H1 (cell line): Measurements from ENCODE around the gene IFNA17. TPM values are rescaled to one million over a fixed set of nuclear protein-coding genes. Genes with fewer than 3 reads are reported as not detected.

Experiments used
- CTCF ChIA-PET: fragments of 300-600 bp; sonication (Branson Sonifier 250); formaldehyde crosslinking; loops from one replicate; lab custom pipeline; 2021; ENCODE audit not compliant: partially characterized antibody; lab: Charles Lee
- POLR2A ChIA-PET: fragments of 300-600 bp; sonication (Branson Sonifier 250); formaldehyde crosslinking; loops from one replicate; lab custom pipeline; 2021; ENCODE audit warnings: inconsistent platforms; ENCODE audit not compliant: partially characterized antibody; lab: Charles Lee
- DNase-seq, 2 experiments: peaks; one replicate each; pipeline versions ENCODE4 v3.0.0 to v3.0.0-alpha.2; 2010 to 2022; ENCODE audit warnings: low spot score in 2 of 2, low read depth in 1 of 2, mixed read lengths in 1 of 2
- FAIRE-seq: peaks from 2 replicates; lab custom pipeline; 2011; peaks lifted over from hg19 to GRCh38; lab: Jason Lieb, UNC
- H2AFZ ChIP-seq: 2 replicates; pipeline ENCODE4 v1.8.1; 2012; ENCODE audit warnings: low read length, inconsistent platforms
- H2AK5ac ChIP-seq: 2 replicates; pipeline ENCODE4 v1.6.1; 2013; ENCODE audit warnings: low read depth, low read length
- H2BK120ac ChIP-seq: replicated peaks from 2 replicates; pipeline ENCODE3; 2013; ENCODE audit warnings: low read depth, low read length, inconsistent platforms
- H2BK12ac ChIP-seq: 2 replicates; pipeline ENCODE4 v1.6.1; 2013; ENCODE audit warnings: low read depth, low read length
- H2BK15ac ChIP-seq: 2 replicates; pipeline ENCODE4 v1.6.1; 2013; ENCODE audit warnings: low read length
- H2BK20ac ChIP-seq: 2 replicates; pipeline ENCODE4 v1.6.1; 2013; ENCODE audit warnings: low read length
- H2BK5ac ChIP-seq: 2 replicates; pipeline ENCODE4 v1.6.1; 2013; ENCODE audit warnings: low read depth, low read length
- H3K14ac ChIP-seq: 2 replicates; pipeline ENCODE4 v1.6.1; 2013; ENCODE audit warnings: inconsistent platforms; ENCODE audit not compliant: insufficient read length
- H3K18ac ChIP-seq: 2 replicates; pipeline ENCODE4 v1.6.1; 2013; ENCODE audit warnings: low read length; ENCODE audit errors: extremely low read depth
- H3K23ac ChIP-seq: 2 replicates; pipeline ENCODE4 v1.6.1; 2013; ENCODE audit warnings: inconsistent platforms; ENCODE audit not compliant: insufficient read length
- H3K23me2 ChIP-seq: 2 replicates; pipeline ENCODE4 v1.6.1; 2013; ENCODE audit warnings: low read depth, low read length
- H3K27ac ChIP-seq: 2 replicates; pipeline ENCODE4 v1.6.1; 2011; ENCODE audit warnings: low read depth, low read length, inconsistent platforms
- H3K27me3 ChIP-seq, 4 experiments: replicated peaks in 1 of 4; 1 replicate in 1 of 4; 2 replicates in 3 of 4; pipeline versions ENCODE4 v1.6.1 to v1.8.1; 2011 to 2013; ENCODE audit warnings: low read length in 3 of 4, mild to moderate bottlenecking in 3 of 4, inconsistent platforms in 2 of 4, mixed read lengths in 2 of 4, moderate library complexity in 1 of 4; ENCODE audit not compliant: control insufficient read depth in 3 of 4, insufficient read depth in 3 of 4; ENCODE audit errors: extremely low read depth in 1 of 4
- H3K36me3 ChIP-seq, 4 experiments: 2 replicates each; pipeline versions ENCODE4 v1.6.1 to v1.8.1; 2011 to 2013; ENCODE audit warnings: mild to moderate bottlenecking in 4 of 4, low read length in 3 of 4, moderate library complexity in 2 of 4, control low read depth in 1 of 4, inconsistent platforms in 1 of 4; ENCODE audit not compliant: insufficient read depth in 4 of 4, control insufficient read depth in 2 of 4
- H3K4ac ChIP-seq: replicated peaks from 2 replicates; pipeline ENCODE3; 2013; ENCODE audit warnings: low read length, low read depth, mixed read lengths, inconsistent platforms; ENCODE audit not compliant: insufficient read length
- H3K4me1 ChIP-seq, 4 experiments: replicated peaks in 1 of 4; 1 replicate in 1 of 4; 2 replicates in 3 of 4; pipeline versions ENCODE4 v1.6.1 to v1.8.1; 2011 to 2013; ENCODE audit warnings: low read length in 3 of 4, inconsistent platforms in 2 of 4, mixed read lengths in 1 of 4; ENCODE audit not compliant: insufficient read depth in 4 of 4, control insufficient read depth in 3 of 4
- H3K4me2 ChIP-seq, 2 experiments: 2 replicates each; pipeline versions ENCODE4 v1.6.1 to v1.8.1; 2011 to 2013; ENCODE audit warnings: low read depth in 2 of 2, low read length in 2 of 2, control low read depth in 1 of 2, inconsistent platforms in 1 of 2, mild to moderate bottlenecking in 1 of 2; ENCODE audit not compliant: insufficient read depth in 1 of 2
- H3K4me3 ChIP-seq, 4 experiments: fragments of 200-600, 300-600 bp in 1 of 4; sonication (generic), shearing (Covaris generic), sonication (Bioruptor Twin) in 1 of 4; 2 replicates each; pipeline versions ENCODE4 v1.5.1 to v1.8.1; 2011 to 2016; ENCODE audit warnings: low read length in 4 of 4, low read depth in 3 of 4, control low read depth in 2 of 4, inconsistent platforms in 2 of 4, mild to moderate bottlenecking in 2 of 4, mixed read lengths in 1 of 4, moderate library complexity in 1 of 4; ENCODE audit not compliant: insufficient read depth in 2 of 4; ENCODE audit errors: extremely low read depth in 1 of 4
- H3K56ac ChIP-seq: replicated peaks from 2 replicates; pipeline ENCODE3; 2013; ENCODE audit warnings: low read depth, mild to moderate bottlenecking, mixed read lengths, low read length, inconsistent platforms; ENCODE audit not compliant: insufficient read length
- H3K79me1 ChIP-seq: 2 replicates; pipeline ENCODE4 v1.6.1; 2013; ENCODE audit warnings: low read depth, low read length, control low read depth
- H3K79me2 ChIP-seq, 2 experiments: 2 replicates each; pipeline versions ENCODE4 v1.6.1 to v1.8.1; 2012 to 2013; ENCODE audit warnings: low read length in 2 of 2, mild to moderate bottlenecking in 2 of 2, inconsistent platforms in 1 of 2; ENCODE audit not compliant: insufficient read depth in 2 of 2, control insufficient read depth in 1 of 2
- H3K9ac ChIP-seq, 4 experiments: replicated peaks in 1 of 4; 1 replicate in 1 of 4; 2 replicates in 3 of 4; pipeline versions ENCODE4 v1.6.1 to v1.8.1; 2011 to 2013; ENCODE audit warnings: low read depth in 3 of 4, low read length in 3 of 4, control low read depth in 2 of 4, mild to moderate bottlenecking in 2 of 4, moderate library complexity in 2 of 4, inconsistent platforms in 1 of 4; ENCODE audit errors: extremely low read depth in 1 of 4
- H3K9me3 ChIP-seq, 2 experiments: 2 replicates each; pipeline versions ENCODE4 v1.6.1 to v1.8.1; 2012 to 2013; ENCODE audit warnings: mild to moderate bottlenecking in 2 of 2, moderate library complexity in 2 of 2, control low read depth in 1 of 2, inconsistent platforms in 1 of 2, low read depth in 1 of 2, low read length in 1 of 2, mixed read lengths in 1 of 2; ENCODE audit not compliant: insufficient read depth in 2 of 2
- H4K20me1 ChIP-seq, 2 experiments: replicated peaks in 1 of 2; 2 replicates each; pipeline versions ENCODE3 to v1.8.1; 2011 to 2013; ENCODE audit warnings: inconsistent platforms in 2 of 2, low read length in 2 of 2, mild to moderate bottlenecking in 1 of 2; ENCODE audit not compliant: insufficient read depth in 2 of 2, control insufficient read depth in 1 of 2
- H4K5ac ChIP-seq: 2 replicates; pipeline ENCODE4 v1.6.1; 2013; ENCODE audit warnings: low read length, low read depth, mixed read lengths, inconsistent platforms; ENCODE audit not compliant: insufficient read length
- H4K8ac ChIP-seq: 2 replicates; pipeline ENCODE4 v1.8.0; 2013; ENCODE audit warnings: mild to moderate bottlenecking, moderate library complexity, low read length, inconsistent platforms; ENCODE audit not compliant: insufficient read depth; ENCODE audit errors: extremely low read depth
- H4K91ac ChIP-seq: replicated peaks from 2 replicates; pipeline ENCODE3; 2013; ENCODE audit warnings: low read length, mixed read lengths, inconsistent platforms; ENCODE audit not compliant: insufficient read length
- ASH2L ChIP-seq: fragments of 200-600, 300-600 bp; sonication (generic); IDR thresholded peaks from one replicate; pipeline ENCODE4 v1.7.1; 2017; ENCODE audit warnings: low read length
- CEBPB ChIP-seq: IDR thresholded peaks from 2 replicates; pipeline ENCODE4 v1.6.1; 2012; ENCODE audit warnings: low read depth, low read length
- CHD2 ChIP-seq: IDR thresholded peaks from 2 replicates; pipeline ENCODE4 v1.6.1; 2012; ENCODE audit warnings: low read length, improper control_type of control experiment
- CTCF ChIP-seq, 3 experiments: IDR thresholded peaks; 1 replicate in 2 of 3; 2 replicates in 1 of 3; pipeline versions ENCODE4 v1.5.1 to v1.6.1; 2011; ENCODE audit warnings: low read length in 3 of 3, mild to moderate bottlenecking in 3 of 3, inconsistent platforms in 2 of 3, low read depth in 1 of 3, moderate library complexity in 1 of 3; ENCODE audit not compliant: insufficient read depth in 1 of 3; ENCODE audit errors: control extremely low read depth in 1 of 3
- GABPA ChIP-seq: IDR thresholded peaks from 2 replicates; pipeline ENCODE4 v1.6.1; 2011; ENCODE audit warnings: mild to moderate bottlenecking, low read length, moderate library complexity, borderline replicate concordance; ENCODE audit not compliant: insufficient read depth
- HDAC6 ChIP-seq: IDR thresholded peaks from one replicate; pipeline ENCODE4 v1.7.1; 2012; ENCODE audit warnings: low read depth, mild to moderate bottlenecking, inconsistent platforms, low read length, moderate library complexity
- KDM4A ChIP-seq: IDR thresholded peaks from one replicate; pipeline ENCODE4 v1.7.1; 2012; ENCODE audit warnings: low read depth, mild to moderate bottlenecking, moderate library complexity, low read length, inconsistent platforms; ENCODE audit not compliant: severe bottlenecking
- MAX ChIP-seq: IDR thresholded peaks from 2 replicates; pipeline ENCODE4 v1.6.1; 2012; ENCODE audit warnings: inconsistent platforms
- SIN3A ChIP-seq, 2 experiments: IDR thresholded peaks in 1 of 2; conservative IDR thresholded peaks in 1 of 2; 2 replicates each; pipeline ENCODE4 v1.6.1; 2011 to 2012; ENCODE audit warnings: low read length in 2 of 2, improper control_type of control experiment in 1 of 2, low read depth in 1 of 2, mild to moderate bottlenecking in 1 of 2
- TBP ChIP-seq: IDR thresholded peaks from 2 replicates; pipeline ENCODE4 v1.6.1; 2011; ENCODE audit warnings: low read depth, low read length, improper control_type of control experiment
- WGBS, 2 experiments: shearing (Covaris generic) in 1 of 2; methylation state at CpG; one replicate each; pipeline versions ENCODE4 v1.1.6 to v1.1.7; 2013 to 2015; ENCODE audit warnings: low lambda C conversion rate in 2 of 2, mixed read lengths in 2 of 2, inconsistent platforms in 1 of 2, low coverage in 1 of 2, missing lambda C conversion rate in 1 of 2; ENCODE audit not compliant: insufficient replicate concordance in 2 of 2, insufficient coverage in 1 of 2, insufficient read length in 1 of 2; ENCODE audit errors: extremely low coverage in 1 of 2, missing lambda C conversion rate in 1 of 2; 5-methylcytosine and 5-hydroxymethylcytosine counted together
- long read RNA-seq, 2 experiments: library from RNA in 1 of 2; library from capped mRNA in 1 of 2; stranded (forward); transcript quantifications; one replicate each; pipeline ENCODE4 v2.0.0, GENCODE V29; 2021; ENCODE audit warnings: inconsistent platforms in 1 of 2
- polyA minus RNA-seq, 3 experiments: library from RNA; depleted of rRNA, polyadenylated mRNA; stranded (reverse); fragments of >200 nt; gene quantifications; 1 replicate in 2 of 3; 2 replicates in 1 of 3; pipeline ENCODE4 v1.2.3, GENCODE V29; 2011
- polyA plus RNA-seq, 7 experiments: library from polyadenylated mRNA; depleted of rRNA in 3 of 7; stranded (reverse) in 5 of 7; unstranded in 2 of 7; fragments of >200 nt in 5 of 7; fragments of 200-250 nt in 2 of 7; gene quantifications; 1 replicate in 5 of 7; 2 replicates in 1 of 7; 4 replicates in 1 of 7; pipeline versions ENCODE4 v1.2.1 to v1.2.3, GENCODE V29; 2011 to 2013; ENCODE audit warnings: missing spikeins in 2 of 7, mixed read lengths in 2 of 7
- total RNA-seq: library from RNA; stranded (reverse); fragmentation: NEBNext Ultra II Directional; extraction: Animal tissue kit (Norgen Biotek cat#: 25700); gene quantifications from 2 replicates; pipeline ENCODE4 v1.2.1, GENCODE V29; 2021

IFNA17 gene
- total RNA-seq (not detected in 2 replicates), polyA plus RNA-seq (2011; rRNA removed) (not detected in 2 replicates), polyA minus RNA-seq (2011; rRNA and poly(A)+ RNA removed) (not detected in 2 replicates)
- polyA plus RNA-seq (2011; cell fraction: cytosol; rRNA removed), result not detected
- polyA plus RNA-seq (2011; cell fraction: nucleus; rRNA removed), result not detected
- not detected in 4 replicates for polyA plus RNA-seq (2012, experiment 1 of 2)
- not detected for polyA plus RNA-seq (2012, experiment 2 of 2)
- not detected for polyA plus RNA-seq (2013, experiment 1 of 2)
- not detected for polyA plus RNA-seq (2013, experiment 2 of 2)
- not detected for polyA minus RNA-seq (2011; cell fraction: cytosol; rRNA and poly(A)+ RNA removed)
- not detected for polyA minus RNA-seq (2011; cell fraction: nucleus; rRNA and poly(A)+ RNA removed)
- long read RNA-seq, experiment 1, result 0 reads
- long read RNA-seq, experiment 2, result 0 reads

GRCh38 chr9:21228122-21228521 lies at the start of gene IFNA17:
TSS of gene IFNA17 (minus strand) at chr9:21228222. CDS start at chr9:21228173, 49 bp downstream.
- Histone ChIP-seq H3K36me3 (no peaks in the 10 kb centered on the region), H3K4me2 (no peak within 1 kb of the TSS), H2BK20ac (no peak within 1 kb of the TSS), H2BK15ac (no peak within 1 kb of the TSS), H2BK5ac (no peak within 1 kb of the TSS), H4K8ac (no peak within 1 kb of the TSS), H3K14ac (no peak within 1 kb of the TSS), H3K4ac (no peak within 1 kb of the TSS), H2AFZ (no peak within 1 kb of the TSS), H3K9me3 (no peaks in the 10 kb centered on the region), H3K23me2 (no peaks in the 10 kb centered on the region), H2BK120ac (no peak within 1 kb of the TSS), H3K56ac (no peak within 1 kb of the TSS), H3K23ac (no peak within 1 kb of the TSS), H3K18ac (no peak within 1 kb of the TSS), H4K20me1 (no peaks in the 10 kb centered on the region), H3K79me1 (no peaks in the 10 kb centered on the region), H3K27me3 (no peaks in the 10 kb centered on the region), H3K27ac (no peak within 1 kb of the TSS), H3K4me1 (no peaks in the 10 kb centered on the region), H4K91ac (no peak within 1 kb of the TSS), H2BK12ac (no peak within 1 kb of the TSS), H3K9ac (no peak within 1 kb of the TSS), H4K5ac (no peak within 1 kb of the TSS), H2AK5ac (no peak within 1 kb of the TSS), H3K79me2 (no peaks in the 10 kb centered on the region), H3K4me3 (no peak within 1 kb of the TSS)
- ChIA-PET POLR2A (no interaction called here), CTCF (no interaction called here)
- WGBS, 2 experiments, result 91% methylated on average over 2 of the region's 2 CpGs; no CpG with 5 or more reads in 1 of the 2 experiments
- DNase-seq (no peak), FAIRE-seq (no peak)
- TF ChIP-seq HDAC6 (no peak), KDM4A (no peak), CEBPB (no peak), ASH2L (no peak), SIN3A (conservative IDR thresholded peaks at IDR 0.05 in 1 of 2, IDR thresholded peaks at IDR 0.05 in 1 of 2; ENCODE audit: low read depth in 1 of 2, low read length in 2 of 2) (no peak), GABPA (no peak), TBP (no peak), CHD2 (no peak), MAX (no peak), CTCF (IDR thresholded peaks at IDR 0.05; ENCODE audit: control extremely low read depth in 1 of 3, insufficient read depth in 1 of 3, low read depth in 1 of 3, low read length in 3 of 3) (no peak)
